ENCODE measurements around the gene ALPP.
"Not testable (repeated sequence)": the region's sequence is repeated elsewhere in the genome, so short reads cannot be mapped to it uniquely, and the experiment has no call there.

ALPP gene

GRCh38 chr2:232336241-232336736 lies 42.3 kb upstream of the ALPP start:
- no peak overlapping the region for H3K4me3 ChIP-seq (ENCODE audit: low read length)
- no peak overlapping the region for H3K9ac ChIP-seq (ENCODE audit: low read length)
- H3K27me3 ChIP-seq (ENCODE audit: control insufficient read depth, insufficient read depth, low read length), result no peaks in the 10 kb centered on the region
- no peak overlapping the region for H3K27ac ChIP-seq (ENCODE audit: low read depth, low read length)
- no peaks in the 10 kb centered on the region for H3K36me3 ChIP-seq (ENCODE audit: control insufficient read depth, insufficient read depth, low read length)
- H3K4me1 ChIP-seq (ENCODE audit: control insufficient read depth, insufficient read depth, low read length), result no peaks in the 10 kb centered on the region

DNA sequence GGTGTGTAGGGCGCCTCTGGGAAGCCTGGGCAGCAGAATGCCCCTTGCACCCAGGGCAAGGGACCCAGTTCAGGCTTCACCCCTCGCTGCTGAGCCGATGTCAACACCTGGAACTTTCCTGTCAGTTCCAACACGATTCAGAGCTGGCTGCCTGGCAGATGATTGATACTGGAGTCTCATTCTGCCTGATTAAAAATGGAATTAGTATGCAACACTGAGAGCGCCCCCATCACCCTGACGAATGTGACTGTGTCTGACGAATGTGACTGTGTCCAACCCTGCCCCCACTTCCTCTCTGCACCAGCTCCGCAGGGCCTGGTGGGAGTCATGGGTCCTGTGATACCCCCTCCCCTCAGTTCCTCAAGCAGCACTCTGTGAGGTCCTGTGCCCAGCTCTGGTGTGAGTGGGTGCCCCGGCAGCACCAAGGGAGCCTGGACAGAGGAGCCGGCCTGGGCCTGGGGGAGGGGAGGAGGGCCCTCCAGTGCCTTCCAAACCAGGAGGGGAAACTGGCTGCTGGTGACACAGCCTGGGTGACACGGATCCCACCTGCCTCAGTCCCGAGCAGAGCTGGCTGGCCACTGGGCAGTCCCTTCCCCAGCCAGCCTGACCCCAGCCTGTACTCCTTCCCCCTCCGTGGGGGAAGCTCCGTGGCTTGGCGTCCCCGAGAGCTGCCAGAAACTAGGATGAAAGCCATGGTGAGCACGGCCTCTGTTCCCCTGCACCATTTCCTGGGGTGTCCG lies 41.4 kb upstream of the ALPP start:
- H3K36me3 ChIP-seq (ENCODE audit: control insufficient read depth, insufficient read depth, low read length), result no peaks in the 10 kb centered on the region
- H3K27ac ChIP-seq (ENCODE audit: low read depth, low read length), result no peak overlapping the region
- no peaks in the 10 kb centered on the region for H3K27me3 ChIP-seq (ENCODE audit: control insufficient read depth, insufficient read depth, low read length)
- no peak overlapping the region for H3K9ac ChIP-seq (ENCODE audit: low read length)
- H3K4me3 ChIP-seq (ENCODE audit: low read length), result no peak overlapping the region
- H3K4me1 ChIP-seq (ENCODE audit: control insufficient read depth, insufficient read depth, low read length), result no peaks in the 10 kb centered on the region

GRCh38 chr2:232338094-232338758 lies 40.3 kb upstream of the ALPP start:
- H3K9ac ChIP-seq (ENCODE audit: low read length); H3K4me3 ChIP-seq (ENCODE audit: low read length); H3K4me1 ChIP-seq (ENCODE audit: control insufficient read depth, insufficient read depth, low read length); H3K27ac ChIP-seq (ENCODE audit: low read depth, low read length); H3K27me3 ChIP-seq (ENCODE audit: control insufficient read depth, insufficient read depth, low read length); H3K36me3 ChIP-seq (ENCODE audit: control insufficient read depth, insufficient read depth, low read length): not testable (repeated sequence)

- Histone ChIP-seq H3K36me3 (ENCODE audit: control insufficient read depth, insufficient read depth, low read length) (no peaks in the 10 kb centered on the region), H3K27ac (ENCODE audit: low read depth, low read length) (no peak overlapping the region), H3K4me3 (ENCODE audit: low read length) (no peak overlapping the region), H3K4me1 (ENCODE audit: control insufficient read depth, insufficient read depth, low read length) (no peaks in the 10 kb centered on the region), H3K9ac (ENCODE audit: low read length) (no peak overlapping the region), H3K27me3 (ENCODE audit: control insufficient read depth, insufficient read depth, low read length) (no peaks in the 10 kb centered on the region)
Measured at GRCh38 chr2:232338759-232339106, 39.8 kb upstream of the ALPP start.

DNA sequence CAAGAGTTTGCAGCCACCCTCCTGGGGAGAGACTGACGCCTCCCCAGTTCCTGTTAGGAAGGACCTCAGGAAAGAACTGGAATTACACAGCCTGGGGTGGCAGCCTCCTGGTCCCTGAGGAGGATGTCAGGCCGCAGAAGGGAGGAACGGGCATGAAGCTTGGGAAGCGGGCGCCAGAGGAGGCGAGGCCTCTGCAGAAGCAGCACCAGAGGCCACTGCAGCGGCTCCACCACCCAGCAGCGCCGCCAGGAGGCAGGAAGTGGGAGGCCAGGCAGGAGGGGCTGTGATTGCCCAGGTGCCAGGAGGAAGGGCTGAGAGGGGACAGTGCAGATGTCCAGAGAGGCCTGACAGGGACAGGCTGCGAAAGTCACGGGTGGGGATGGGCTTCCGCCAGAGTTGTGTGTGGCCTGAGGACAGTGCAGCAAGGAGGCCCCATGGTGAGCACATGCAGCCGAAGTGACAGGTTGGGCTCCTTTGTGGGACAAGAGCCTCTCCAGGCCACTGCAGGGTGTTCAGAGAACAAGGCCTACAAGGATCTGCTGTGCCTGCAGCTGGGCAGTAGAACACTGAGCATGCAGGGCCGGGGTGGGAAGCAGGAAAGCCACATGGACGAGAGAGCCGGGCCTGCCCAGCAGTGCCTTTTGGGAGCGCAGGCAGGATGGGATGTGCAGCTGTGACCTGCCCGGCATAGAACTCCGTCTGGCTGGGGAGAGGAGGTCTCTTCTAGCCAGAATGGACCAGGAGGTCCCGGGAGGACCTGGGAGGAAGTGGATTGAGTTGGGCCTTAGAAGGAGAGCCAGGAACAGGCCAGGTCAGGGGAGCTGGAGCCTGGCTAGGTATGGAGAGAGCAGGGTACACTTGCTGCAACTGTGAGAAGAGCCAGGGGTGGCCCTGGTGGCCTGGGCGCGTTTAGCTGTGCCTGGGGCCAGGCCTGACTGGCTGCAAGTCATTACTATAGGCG lies 39.1 kb upstream of the ALPP start:
- H3K9ac ChIP-seq (ENCODE audit: low read length), result no peak overlapping the region
- no peak overlapping the region for H3K4me3 ChIP-seq (ENCODE audit: low read length)
- H3K36me3 ChIP-seq (ENCODE audit: control insufficient read depth, insufficient read depth, low read length), result no peaks in the 10 kb centered on the region
- no peaks in the 10 kb centered on the region for H3K27me3 ChIP-seq (ENCODE audit: control insufficient read depth, insufficient read depth, low read length)
- no peaks in the 10 kb centered on the region for H3K4me1 ChIP-seq (ENCODE audit: control insufficient read depth, insufficient read depth, low read length)
- H3K27ac ChIP-seq (ENCODE audit: low read depth, low read length), result no peak overlapping the region

DNA sequence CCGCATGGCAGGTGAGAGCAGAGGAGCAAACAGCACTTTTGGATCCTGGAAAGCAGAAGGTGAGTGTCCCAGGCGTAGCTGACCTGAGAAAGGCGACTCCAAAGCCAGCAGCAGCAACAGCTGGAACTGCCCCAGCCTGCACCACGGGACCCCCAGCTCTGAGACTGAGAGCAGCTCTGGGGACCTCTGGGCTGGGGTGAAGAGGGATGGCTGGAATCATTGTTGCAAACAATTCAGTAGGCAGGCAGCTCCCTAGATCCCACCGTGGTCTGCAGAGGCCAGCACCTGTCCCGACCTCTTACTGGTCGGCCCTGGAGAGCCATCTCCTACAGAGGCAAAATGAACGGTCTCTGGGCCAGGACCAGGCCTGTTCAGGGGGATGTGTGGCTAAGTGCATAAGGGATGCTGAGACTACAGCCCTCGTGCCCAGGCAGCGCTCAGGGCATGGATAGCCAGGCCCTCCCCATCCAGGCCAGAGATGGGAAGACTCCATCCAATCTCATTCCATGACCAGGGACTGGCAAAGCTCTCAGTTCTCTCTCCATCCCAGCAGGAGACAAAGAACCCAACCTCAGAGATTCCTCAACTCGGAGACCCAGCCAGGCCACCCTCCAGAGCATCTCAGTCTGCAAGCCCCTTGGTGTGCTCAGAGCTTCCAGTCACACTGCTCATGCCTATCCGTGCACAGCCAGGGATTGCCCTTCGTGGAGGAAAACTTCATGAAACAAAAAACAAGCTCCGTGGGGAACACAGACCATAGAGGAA lies 38.2 kb upstream of the ALPP start:
- Histone ChIP-seq H3K27me3 (ENCODE audit: control insufficient read depth, insufficient read depth, low read length) (no peaks in the 10 kb centered on the region), H3K27ac (ENCODE audit: low read depth, low read length) (no peak overlapping the region), H3K9ac (ENCODE audit: low read length) (no peak overlapping the region), H3K4me1 (ENCODE audit: control insufficient read depth, insufficient read depth, low read length) (no peaks in the 10 kb centered on the region), H3K4me3 (ENCODE audit: low read length) (no peak overlapping the region), H3K36me3 (ENCODE audit: control insufficient read depth, insufficient read depth, low read length) (no peaks in the 10 kb centered on the region)

DNA sequence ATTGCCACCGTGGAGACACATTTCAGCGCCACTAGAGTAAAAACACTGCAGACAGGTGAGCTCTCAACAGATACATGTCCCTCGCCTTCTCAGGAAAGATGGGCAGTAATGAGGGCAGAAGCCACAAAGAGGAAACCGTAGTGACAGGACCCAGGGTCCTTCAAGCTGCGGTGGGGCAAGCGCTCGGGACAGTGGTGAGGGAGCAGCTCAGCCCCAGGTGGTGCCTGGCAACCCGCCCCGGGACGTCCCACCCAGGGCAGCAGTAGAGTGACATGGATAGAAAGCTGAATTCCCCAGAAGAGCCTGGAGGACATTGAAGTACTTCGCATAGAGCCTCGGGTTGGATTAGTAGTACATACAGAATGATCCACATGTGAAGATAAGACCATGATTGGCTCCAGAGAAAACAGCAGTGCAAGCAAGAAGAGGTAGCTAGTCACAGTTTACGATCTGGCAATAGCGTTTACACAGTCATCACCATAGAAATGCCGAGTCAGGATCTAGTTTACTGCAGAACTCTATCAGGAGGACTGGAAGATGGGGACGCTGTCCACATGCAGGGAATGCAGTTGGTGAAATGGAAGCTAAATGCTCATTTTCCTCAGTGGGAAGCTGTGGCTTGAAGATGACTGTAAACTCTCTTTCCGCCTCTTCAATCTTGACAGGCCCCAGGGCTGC lies 37.4 kb upstream of the ALPP start:
- Histone ChIP-seq H3K27ac (ENCODE audit: low read depth, low read length) (no peak overlapping the region), H3K27me3 (ENCODE audit: control insufficient read depth, insufficient read depth, low read length) (no peaks in the 10 kb centered on the region), H3K4me1 (ENCODE audit: control insufficient read depth, insufficient read depth, low read length) (no peaks in the 10 kb centered on the region), H3K4me3 (ENCODE audit: low read length) (no peak overlapping the region), H3K36me3 (ENCODE audit: control insufficient read depth, insufficient read depth, low read length) (no peaks in the 10 kb centered on the region), H3K9ac (ENCODE audit: low read length) (no peak overlapping the region)

DNA sequence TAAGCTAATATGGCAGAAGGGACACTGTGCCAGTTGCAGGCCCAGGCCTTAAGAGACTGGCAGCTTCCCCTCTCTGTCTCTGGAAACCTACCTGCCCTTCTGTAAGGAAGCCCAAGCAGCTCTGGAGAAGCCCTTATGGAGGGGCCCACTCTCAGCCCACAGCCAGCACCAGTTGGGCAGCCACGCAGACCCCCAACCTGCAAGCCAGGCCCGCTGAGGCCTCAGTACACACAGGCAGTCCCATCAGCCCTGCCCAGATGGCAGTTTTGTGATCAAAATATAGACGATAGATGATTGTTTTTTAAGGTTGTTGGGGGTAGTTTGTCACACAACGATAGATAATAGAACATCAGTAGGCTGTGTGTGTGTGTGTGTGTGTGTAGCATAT lies 36.8 kb upstream of the ALPP start:
- Histone ChIP-seq H3K9ac (ENCODE audit: low read length) (no peak overlapping the region), H3K27ac (ENCODE audit: low read depth, low read length) (no peak overlapping the region), H3K4me1 (ENCODE audit: control insufficient read depth, insufficient read depth, low read length) (no peaks in the 10 kb centered on the region), H3K4me3 (ENCODE audit: low read length) (no peak overlapping the region), H3K27me3 (ENCODE audit: control insufficient read depth, insufficient read depth, low read length) (no peaks in the 10 kb centered on the region), H3K36me3 (ENCODE audit: control insufficient read depth, insufficient read depth, low read length) (no peaks in the 10 kb centered on the region)

GRCh38 chr2:232342635-232343565 lies 35.7 kb upstream of the ALPP start:
- no peaks in the 10 kb centered on the region for H3K36me3 ChIP-seq (ENCODE audit: control insufficient read depth, insufficient read depth, low read length)
- no peak overlapping the region for H3K27ac ChIP-seq (ENCODE audit: low read depth, low read length)
- H3K4me3 ChIP-seq (ENCODE audit: low read length), result no peak overlapping the region
- no peaks in the 10 kb centered on the region for H3K4me1 ChIP-seq (ENCODE audit: control insufficient read depth, insufficient read depth, low read length)
- H3K9ac ChIP-seq (ENCODE audit: low read length), result no peak overlapping the region
- H3K27me3 ChIP-seq (ENCODE audit: control insufficient read depth, insufficient read depth, low read length), result no peaks in the 10 kb centered on the region

DNA sequence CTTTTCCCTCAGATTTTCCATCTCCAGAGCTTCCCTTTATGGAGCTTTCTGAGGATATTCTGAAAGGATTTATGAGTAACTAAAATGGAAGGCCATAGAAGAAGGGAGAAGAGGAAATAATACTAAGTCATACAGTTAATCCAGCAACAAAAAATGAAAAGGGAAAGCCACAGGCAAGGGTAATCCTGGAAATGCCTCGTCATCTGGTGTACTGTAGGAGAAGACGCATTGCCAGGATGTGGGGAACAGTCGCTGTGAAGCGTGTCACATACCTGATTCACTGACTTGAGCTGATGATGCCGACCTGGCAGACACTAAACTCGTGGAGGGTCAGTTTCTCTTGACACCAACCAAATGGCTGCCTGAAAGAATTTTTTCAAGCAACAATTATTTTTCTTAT lies 34.7 kb upstream of the ALPP start:
- Histone ChIP-seq H3K4me1 (ENCODE audit: control insufficient read depth, insufficient read depth, low read length) (no peaks in the 10 kb centered on the region), H3K36me3 (ENCODE audit: control insufficient read depth, insufficient read depth, low read length) (no peaks in the 10 kb centered on the region), H3K4me3 (ENCODE audit: low read length) (no peak overlapping the region), H3K27ac (ENCODE audit: low read depth, low read length) (no peak overlapping the region), H3K9ac (ENCODE audit: low read length) (no peak overlapping the region), H3K27me3 (ENCODE audit: control insufficient read depth, insufficient read depth, low read length) (no peaks in the 10 kb centered on the region)

- H3K36me3 ChIP-seq (ENCODE audit: control insufficient read depth, insufficient read depth, low read length), result no peaks in the 10 kb centered on the region
- H3K27me3 ChIP-seq (ENCODE audit: control insufficient read depth, insufficient read depth, low read length), result peaks cover 9% of the 10 kb centered on the region
- no peak overlapping the region for H3K9ac ChIP-seq (ENCODE audit: low read length)
- H3K4me1 ChIP-seq (ENCODE audit: control insufficient read depth, insufficient read depth, low read length), result no peaks in the 10 kb centered on the region
- H3K27ac ChIP-seq (ENCODE audit: low read depth, low read length), result no peak overlapping the region
- no peak overlapping the region for H3K4me3 ChIP-seq (ENCODE audit: low read length)
Measured at GRCh38 chr2:232345251-232345650, 33.3 kb upstream of the ALPP start.

All from rectal smooth muscle tissue (tissue), 1 donor.